Measurements from ENCODE around the gene ABCD2.

DNA sequence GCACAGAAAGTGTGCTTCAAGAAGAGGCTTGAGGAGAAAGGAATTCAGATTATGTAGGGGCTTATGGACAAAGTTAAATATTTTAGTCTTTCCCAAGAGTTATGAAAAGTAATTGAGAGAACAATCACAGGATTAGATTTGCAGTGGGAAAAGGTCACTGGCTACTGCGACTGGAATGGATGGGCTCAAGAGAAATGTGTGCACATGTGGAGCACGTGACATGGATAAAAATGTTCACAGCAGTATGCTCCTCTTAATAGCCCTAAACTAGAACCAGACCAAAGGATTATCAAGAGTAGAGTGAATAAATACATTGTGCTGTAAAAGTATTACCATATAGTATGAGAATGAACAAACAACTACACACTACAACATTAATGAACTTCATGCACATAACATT, 78.1 kb downstream of the ABCD2 start:
- TF ChIP-seq CTCF (IDR thresholded peaks at IDR 0.05), result no peak
- TF ChIP-seq POLR2A (IDR thresholded peaks at IDR 0.05), result no peak
- no peak for TF ChIP-seq EP300 (IDR thresholded peaks at IDR 0.05)

Data from gastroesophageal sphincter (tissue), 3 donors.